ENCODE results near the gene ID2. TPM values are rescaled to one million over a fixed set of nuclear protein-coding genes. Genes with fewer than 3 reads are reported as not detected.

Gene ID2
- polyA plus RNA-seq, 2 of the 4 experiments (the other 2 are of a cell fraction): 177 to 181 TPM

- TF ChIP-seq MYC (IDR thresholded peaks at IDR 0.05; ENCODE audit: borderline replicate concordance, low read length): no peak
- TF ChIP-seq CBX2 (IDR thresholded peaks at IDR 0.05; ENCODE audit: borderline replicate concordance, low read depth): no peak
Measured at GRCh38 chr2:8650256-8650655, 31.6 kb upstream of the ID2 start (continued).

- H3K9me3 ChIP-seq: no peaks in the 10 kb centered on the region
- H3K27ac ChIP-seq: peak overlapping the region in 1 of 2 experiments; percentile 22; a peak in 1 of 6 replicates
- CTCF ChIA-PET: interaction anchor here (1.2 to 4.0 kb wide), 3 partner anchors 10 to 26 kb away, joined by 3 to 12 read pairs (median 9); no protein-coding TSS in a partner anchor
- ATAC-seq: no peak
- H3K4me3 ChIP-seq: no peak overlapping the region
- POLR2A ChIA-PET: no interaction called here
- no peak for FAIRE-seq
- DNase-seq (ENCODE audit: low read depth in 1 of 2, low spot score in 1 of 2): no peak
- H3K4me1 ChIP-seq: peaks cover 19% of the 10 kb centered on the region
- H3K4me2 ChIP-seq: no peak overlapping the region
- 94% methylated on average over 11 of the region's 11 CpGs for WGBS (ENCODE audit: missing lambda C conversion rate)
- TF ChIP-seq HEYL (CRISPR knock-in tag; IDR thresholded peaks at IDR 0.05) (no peak), NFE2L2 (conservative IDR thresholded peaks at IDR 0.05; ENCODE audit: low read length) (no peak), ZFP36 (IDR thresholded peaks at IDR 0.05; ENCODE audit: borderline replicate concordance, partially characterized antibody) (no peak), ZSCAN20 (CRISPR knock-in tag; IDR thresholded peaks at IDR 0.05) (no peak), CTCF (IDR thresholded peaks at IDR 0.05) (no peak), JUN (IDR thresholded peaks at IDR 0.05) (no peak), MYC (IDR thresholded peaks at IDR 0.05; ENCODE audit: borderline replicate concordance, low read length) (no peak), HDAC2 (IDR thresholded peaks at IDR 0.05) (no peak), EHMT2 (IDR thresholded peaks at IDR 0.05; ENCODE audit: low read depth) (no peak)
Measured at GRCh38 chr2:8652774-8653426, 29.0 kb upstream of the ID2 start.

GRCh38 chr2:8653485-8653884, 28.4 kb upstream of the ID2 start:
- TF ChIP-seq JUN (IDR thresholded peaks at IDR 0.05): no peak
- no peak for TF ChIP-seq CBX8 (IDR thresholded peaks at IDR 0.05)
- TF ChIP-seq HEYL (CRISPR knock-in tag; IDR thresholded peaks at IDR 0.05): no peak
- TF ChIP-seq POLR2A (IDR thresholded peaks at IDR 0.05; ENCODE audit: low read length): no peak
- no peak for TF ChIP-seq SREBF2 (IDR thresholded peaks at IDR 0.05)
- no peak for TF ChIP-seq JUNB (IDR thresholded peaks at IDR 0.05)
- no peak for FAIRE-seq

GRCh38 chr2:8654041-8654440, 27.8 kb upstream of the ID2 start:
- Histone ChIP-seq H3K4me2 (no peak overlapping the region), H3K4me1 (peaks cover 19% of the 10 kb centered on the region), H3K4me3 (no peak overlapping the region), H3K9me3 (no peaks in the 10 kb centered on the region), H3K27ac (peak overlapping the region in 1 of 2 experiments; percentile 9; a peak in 1 of 6 replicates)
- POLR2A ChIA-PET: no interaction called here
- 90% methylated on average over 6 of the region's 6 CpGs for WGBS (ENCODE audit: missing lambda C conversion rate)
- CTCF ChIA-PET: interaction anchor here (1.2 to 4.0 kb wide), 3 partner anchors 8 to 25 kb away, joined by 3 to 12 read pairs (median 3); no protein-coding TSS in a partner anchor
- FAIRE-seq (no peak), ATAC-seq (no peak), DNase-seq (ENCODE audit: low read depth in 1 of 2, low spot score in 1 of 2) (no peak)
- no peak for TF ChIP-seq HES2 (IDR thresholded peaks at IDR 0.05)
- TF ChIP-seq GATA3 (IDR thresholded peaks at IDR 0.05; ENCODE audit: borderline replicate concordance): no peak

More at GRCh38 chr2:8653485-8653884, 28.4 kb upstream of the ID2 start:
- H3K4me3 ChIP-seq: no peak overlapping the region
- ChIA-PET POLR2A (no interaction called here), CTCF (interaction anchor here (1.2 to 4.0 kb wide), 4 partner anchors 9 to 26 kb away, joined by 3 to 12 read pairs (median 6); no protein-coding TSS in a partner anchor)
- DNase-seq (ENCODE audit: low read depth in 1 of 2, low spot score in 1 of 2) (no peak), ATAC-seq (no peak)
- no peaks in the 10 kb centered on the region for H3K9me3 ChIP-seq
- peak overlapping the region in 1 of 2 experiments; percentile 18; a peak in 1 of 6 replicates for H3K27ac ChIP-seq
- H3K4me2 ChIP-seq: no peak overlapping the region
- 90% methylated on average over 7 of the region's 7 CpGs for WGBS (ENCODE audit: missing lambda C conversion rate)
- peaks cover 19% of the 10 kb centered on the region for H3K4me1 ChIP-seq

GRCh38 chr2:8654483-8654882, 27.4 kb upstream of the ID2 start:
- Histone ChIP-seq H3K4me2 (no peak overlapping the region), H3K4me3 (no peak overlapping the region), H3K4me1 (peaks cover 22% of the 10 kb centered on the region), H3K27ac (peak overlapping the region in 1 of 2 experiments; percentile 9; a peak in 1 of 6 replicates), H3K9me3 (no peaks in the 10 kb centered on the region)
- FAIRE-seq: no peak
- ATAC-seq: no peak
- DNase-seq (ENCODE audit: low read depth in 1 of 2, low spot score in 1 of 2): no peak
- CTCF ChIA-PET: interaction anchor here (1.5 to 4.0 kb wide), 2 partner anchors 8 to 19 kb away, joined by 3 to 12 read pairs; no protein-coding TSS in a partner anchor
- TF ChIP-seq RARB (CRISPR knock-in tag; IDR thresholded peaks at IDR 0.05): no peak
- TF ChIP-seq SREBF2 (IDR thresholded peaks at IDR 0.05): no peak
- no peak for TF ChIP-seq POLR2AphosphoS2 (conservative IDR thresholded peaks at IDR 0.05; ENCODE audit: low read length)
- TF ChIP-seq CHD4 (IDR thresholded peaks at IDR 0.05; ENCODE audit: borderline replicate concordance): no peak
- no peak for TF ChIP-seq ZFP36 (IDR thresholded peaks at IDR 0.05; ENCODE audit: borderline replicate concordance, partially characterized antibody)
- no peak for TF ChIP-seq NR3C1 (IDR thresholded peaks at IDR 0.05)
- TF ChIP-seq MAX (IDR thresholded peaks at IDR 0.05): no peak
- no peak for TF ChIP-seq FOXS1 (CRISPR knock-in tag; IDR thresholded peaks at IDR 0.05)
- no peak for TF ChIP-seq TP53 (CRISPR knock-in tag; IDR thresholded peaks at IDR 0.05)
- TF ChIP-seq HOXB5 (CRISPR knock-in tag; IDR thresholded peaks at IDR 0.05): no peak
- no peak for TF ChIP-seq TFCP2L1 (CRISPR knock-in tag; IDR thresholded peaks at IDR 0.05)
- no peak for TF ChIP-seq ZC3H11A (IDR thresholded peaks at IDR 0.05)
- POLR2A ChIA-PET: no interaction called here

Measured in A549 (cell line).